Mucosa of descending colon (tissue), 3 donors: ENCODE results near the gene HHAT. TPM values are rescaled to one million over a fixed set of nuclear protein-coding genes. Genes with fewer than 3 reads are reported as not detected.

ENCODE experiments used
- ATAC-seq: fragments of 200-7000 bp; cut with Tn5 transposase; one replicate; pipeline ENCODE4 v1.9.1; 2020; ENCODE audit warnings: mild to moderate bottlenecking, moderate library complexity
- DNase-seq, 3 donors: peaks; one replicate each; pipeline ENCODE4 v3.0.0-alpha.2; 2020
- H3K36me3 ChIP-seq: fragments of 200-600 bp; one replicate; pipeline ENCODE4 v1.8.0; 2021; ENCODE audit warnings: low read depth, mild to moderate bottlenecking
- H3K4me1 ChIP-seq: fragments of 200-600 bp; one replicate; pipeline ENCODE4 v1.8.0; 2021; ENCODE audit warnings: low read depth, mild to moderate bottlenecking
- H3K4me3 ChIP-seq: fragments of 200-600 bp; one replicate; pipeline ENCODE4 v1.8.0; 2021; ENCODE audit warnings: mild to moderate bottlenecking
- H3K9me3 ChIP-seq: fragments of 200-600 bp; one replicate; pipeline ENCODE4 v1.8.0; 2021; ENCODE audit warnings: mild to moderate bottlenecking
- CTCF ChIP-seq: fragments of 200-600 bp; IDR thresholded peaks from one replicate; pipeline ENCODE4 v1.8.0; 2022; ENCODE audit warnings: antibody characterized with exemption, mild to moderate bottlenecking
- intact Hi-C, 2 donors: fragments of 100-400 bp; cut with DNase I in 1 of 2; cut with micrococcal nuclease in 1 of 2; formaldehyde crosslinking; loops; one replicate each; pipeline versions ENCODE4 v1.11.0 to v1.11.1; 2022; cut with DNase I, micrococcal nuclease
- total RNA-seq, 3 donors: library from RNA; stranded (reverse); fragmentation: NEBNext Ultra II Directional in 2 of 3; extraction: Animal tissue kit (Norgen Biotek cat#: 25700) in 2 of 3; gene quantifications; one replicate each; pipeline versions ENCODE4 v1.2.1 to v1.2.4, GENCODE V29; 2021 to 2023
- donor health status: DM: no; HTN: no; CAD: no; lungs with moderate emphysema.
- donor health status: DM: no; HTN: no; CAD: no.
- donor health status: DM: no; HTN: yes; CAD: no.

The HHAT gene
- total RNA-seq, 3 donors from 2014 or later = 4.1 to 8.6 (median 5.9) TPM

GRCh38 chr1:210465150-210465549, 136.4 kb downstream of the HHAT start:
- no peak overlapping the region for H3K4me3 ChIP-seq
- intact Hi-C loops = no loop called here
- H3K9me3 ChIP-seq = no peaks in the 10 kb centered on the region
- H3K4me1 ChIP-seq = no peaks in the 10 kb centered on the region
- ATAC-seq = no peak
- no peak for DNase-seq
- no peaks in the 10 kb centered on the region for H3K36me3 ChIP-seq
- no peak for TF ChIP-seq CTCF

- Histone ChIP-seq H3K4me1 (no peaks in the 10 kb centered on the region), H3K4me3 (no peak overlapping the region), H3K9me3 (no peaks in the 10 kb centered on the region), H3K36me3 (no peaks in the 10 kb centered on the region)
- intact Hi-C loops = no loop called here
- TF ChIP-seq CTCF = no peak
- DNase-seq (no peak), ATAC-seq (no peak)
These were observed 138.8 kb downstream of the HHAT start for GRCh38 chr1:210467440-210468043.

- Histone ChIP-seq H3K36me3 (no peaks in the 10 kb centered on the region), H3K9me3 (no peaks in the 10 kb centered on the region), H3K4me1 (no peaks in the 10 kb centered on the region), H3K4me3 (no peak overlapping the region)
- intact Hi-C loops = no loop called here
- TF ChIP-seq CTCF = no peak
- DNase-seq = no peak
- ATAC-seq = no peak
These were observed 140.7 kb downstream of the HHAT start for GRCh38 chr1:210469441-210469840.

- no peak for ATAC-seq
- no peak for TF ChIP-seq CTCF
- H3K4me3 ChIP-seq = no peak overlapping the region
- DNase-seq = no peak
- H3K4me1 ChIP-seq = no peaks in the 10 kb centered on the region
- H3K36me3 ChIP-seq = no peaks in the 10 kb centered on the region
- H3K9me3 ChIP-seq = no peaks in the 10 kb centered on the region
- intact Hi-C loops = no loop called here
These were observed 146.6 kb downstream of the HHAT start for GRCh38 chr1:210475321-210475720.

- Histone ChIP-seq H3K36me3 (no peaks in the 10 kb centered on the region), H3K4me3 (no peak overlapping the region), H3K9me3 (no peaks in the 10 kb centered on the region), H3K4me1 (no peaks in the 10 kb centered on the region)
- no peak for TF ChIP-seq CTCF
- no peak for DNase-seq
- intact Hi-C loops = no loop called here
- no peak for ATAC-seq
These were observed 147.1 kb downstream of the HHAT start for GRCh38 chr1:210475806-210476205.

- no peaks in the 10 kb centered on the region for H3K4me1 ChIP-seq
- DNase-seq = no peak
- no peaks in the 10 kb centered on the region for H3K9me3 ChIP-seq
- no peak overlapping the region for H3K4me3 ChIP-seq
- H3K36me3 ChIP-seq = no peaks in the 10 kb centered on the region
- intact Hi-C loops = no loop called here
- ATAC-seq = no peak
- TF ChIP-seq CTCF = no peak
These were observed 148.0 kb downstream of the HHAT start for GRCh38 chr1:210476730-210477129.
